Osteoblast (primary cell): ENCODE results near the gene AGL. TPM values are rescaled to one million over a fixed set of nuclear protein-coding genes. Genes with fewer than 3 reads are reported as not detected.

Experiments used
- DNase-seq: peaks from one replicate; pipeline ENCODE4 v3.0.0; 2011; ENCODE audit warnings: low spot score, mixed read lengths; ENCODE audit not compliant: insufficient read length; ENCODE audit errors: missing footprints
- H2AFZ ChIP-seq: 2 replicates; pipeline ENCODE4 v1.6.0; 2011; ENCODE audit warnings: mild to moderate bottlenecking, low read length
- H3K27ac ChIP-seq: 2 replicates; pipeline ENCODE4 v1.5.1; 2011; ENCODE audit warnings: mild to moderate bottlenecking, low read depth, low read length, moderate library complexity
- H3K27me3 ChIP-seq: 2 replicates; pipeline ENCODE4 v1.6.0; 2012; ENCODE audit warnings: mild to moderate bottlenecking, control low read depth, inconsistent platforms, low read length, moderate library complexity; ENCODE audit not compliant: insufficient read depth
- H3K36me3 ChIP-seq: 2 replicates; pipeline ENCODE4 v1.5.1; 2011; ENCODE audit warnings: mild to moderate bottlenecking, low read length, control low read depth, moderate library complexity; ENCODE audit not compliant: insufficient read depth
- H3K4me1 ChIP-seq: 2 replicates; pipeline ENCODE4 v1.5.1; 2011; ENCODE audit warnings: mild to moderate bottlenecking, low read length, control low read depth, moderate library complexity; ENCODE audit not compliant: insufficient read depth
- H3K4me2 ChIP-seq: 2 replicates; pipeline ENCODE4 v1.6.0; 2011; ENCODE audit warnings: mild to moderate bottlenecking, low read length; ENCODE audit not compliant: insufficient read depth
- H3K4me3 ChIP-seq: fragments of 200-600 bp; sonication (generic); 3 replicates; pipeline ENCODE4 v1.5.1; 2012; ENCODE audit warnings: mild to moderate bottlenecking, low read length, inconsistent platforms; ENCODE audit not compliant: insufficient read depth
- H3K79me2 ChIP-seq: 2 replicates; pipeline ENCODE4 v1.6.0; 2012; ENCODE audit warnings: mild to moderate bottlenecking, low read length, control low read depth, inconsistent platforms; ENCODE audit not compliant: insufficient read depth
- H3K9me3 ChIP-seq: 2 replicates; pipeline ENCODE4 v1.5.1; 2011; ENCODE audit warnings: low read depth, low read length, control low read depth
- H4K20me1 ChIP-seq: 2 replicates; pipeline ENCODE4 v1.6.0; 2012; ENCODE audit warnings: mild to moderate bottlenecking, low read length, control low read depth; ENCODE audit not compliant: insufficient read depth
- total RNA-seq: library from RNA; depleted of rRNA; stranded (reverse); fragments of >200 nt; gene quantifications from 2 replicates; pipeline ENCODE4 v1.2.3, GENCODE V29; 2012
- TF ChIP-seq, protein P1 (sequence below): IDR thresholded peaks from 2 replicates; pipeline ENCODE4 v1.5.1; 2011; ENCODE audit warnings: mild to moderate bottlenecking, low read depth, low read length, moderate library complexity; ENCODE audit errors: extremely low read depth

Gene AGL
- 17.7 and 18.9 TPM in 2 replicates for total RNA-seq

DNA sequence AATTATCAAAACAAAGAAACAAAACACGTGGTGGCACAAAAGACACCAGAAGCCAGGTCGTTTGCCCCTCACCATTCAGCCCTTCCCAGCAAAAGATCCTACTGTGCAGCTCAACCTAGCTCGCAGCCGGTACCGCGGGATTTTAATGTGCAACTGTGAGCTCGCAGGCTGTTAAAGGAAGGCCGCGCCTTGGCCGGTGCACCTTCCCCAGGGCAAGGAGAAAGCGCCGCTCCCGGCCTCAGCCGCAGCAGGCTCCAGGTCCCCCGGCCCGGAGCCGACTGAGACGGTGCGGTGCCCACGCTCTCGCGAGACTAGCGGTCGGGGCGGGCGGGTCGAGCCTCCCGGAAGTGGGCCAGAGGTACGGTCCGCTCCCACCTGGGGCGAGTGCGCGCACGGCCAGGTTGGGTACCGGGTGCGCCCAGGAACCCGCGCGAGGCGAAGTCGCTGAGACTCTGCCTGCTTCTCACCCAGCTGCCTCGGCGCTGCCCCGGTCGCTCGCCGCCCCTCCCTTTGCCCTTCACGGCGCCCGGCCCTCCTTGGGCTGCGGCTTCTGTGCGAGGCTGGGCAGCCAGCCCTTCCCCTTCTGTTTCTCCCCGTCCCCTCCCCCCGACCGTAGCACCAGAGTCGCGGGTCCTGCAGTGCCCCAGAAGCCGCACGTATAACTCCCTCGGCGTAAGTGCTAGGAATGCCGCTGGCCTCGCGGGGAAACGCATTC is at the start of gene AGL:
Gene AGL, plus strand, starts transcription at position 618 of the 715 bp plus-strand sequence. CDS start 682 bp downstream, outside the sequence.
- Histone ChIP-seq H3K27ac (peak within 1 kb of the TSS; percentile 67), H3K36me3 (peaks cover 4% of the 10 kb centered on the region), H3K9me3 (no peaks in the 10 kb centered on the region), H4K20me1 (no peaks in the 10 kb centered on the region), H3K79me2 (no peaks in the 10 kb centered on the region), H3K4me3 (peak within 1 kb of the TSS; percentile 91), H3K4me1 (peaks cover 8% of the 10 kb centered on the region), H3K27me3 (no peaks in the 10 kb centered on the region), H2AFZ (peak within 1 kb of the TSS; percentile 99), H3K4me2 (peak within 1 kb of the TSS; percentile 92)
- peak; percentile 96 for DNase-seq
- TF ChIP-seq, protein P1, sequence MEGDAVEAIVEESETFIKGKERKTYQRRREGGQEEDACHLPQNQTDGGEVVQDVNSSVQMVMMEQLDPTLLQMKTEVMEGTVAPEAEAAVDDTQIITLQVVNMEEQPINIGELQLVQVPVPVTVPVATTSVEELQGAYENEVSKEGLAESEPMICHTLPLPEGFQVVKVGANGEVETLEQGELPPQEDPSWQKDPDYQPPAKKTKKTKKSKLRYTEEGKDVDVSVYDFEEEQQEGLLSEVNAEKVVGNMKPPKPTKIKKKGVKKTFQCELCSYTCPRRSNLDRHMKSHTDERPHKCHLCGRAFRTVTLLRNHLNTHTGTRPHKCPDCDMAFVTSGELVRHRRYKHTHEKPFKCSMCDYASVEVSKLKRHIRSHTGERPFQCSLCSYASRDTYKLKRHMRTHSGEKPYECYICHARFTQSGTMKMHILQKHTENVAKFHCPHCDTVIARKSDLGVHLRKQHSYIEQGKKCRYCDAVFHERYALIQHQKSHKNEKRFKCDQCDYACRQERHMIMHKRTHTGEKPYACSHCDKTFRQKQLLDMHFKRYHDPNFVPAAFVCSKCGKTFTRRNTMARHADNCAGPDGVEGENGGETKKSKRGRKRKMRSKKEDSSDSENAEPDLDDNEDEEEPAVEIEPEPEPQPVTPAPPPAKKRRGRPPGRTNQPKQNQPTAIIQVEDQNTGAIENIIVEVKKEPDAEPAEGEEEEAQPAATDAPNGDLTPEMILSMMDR = no peak

DNA sequence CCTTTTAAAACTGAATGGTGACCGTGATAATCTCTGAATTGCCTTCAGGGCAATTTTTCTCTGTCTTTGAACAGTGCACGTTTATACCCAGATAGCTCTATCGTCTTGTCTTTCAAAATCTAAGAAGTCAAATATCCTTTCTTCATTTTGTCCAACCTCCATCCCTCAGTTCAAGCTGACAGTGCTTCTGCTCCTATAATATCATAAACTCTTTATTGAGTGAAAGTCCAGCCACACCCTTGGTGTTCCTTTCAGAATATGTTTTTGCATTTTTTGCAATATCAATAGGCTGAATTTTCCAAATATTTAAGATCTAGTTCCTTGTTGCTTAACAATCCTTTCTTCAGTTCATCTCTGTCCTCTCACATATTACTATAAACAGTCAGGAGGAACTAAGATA is 48.6 kb upstream of the AGL start:
- no peak overlapping the region for H3K4me3 ChIP-seq
- H2AFZ ChIP-seq = no peak overlapping the region
- TF ChIP-seq, protein P1 = no peak
- H3K36me3 ChIP-seq = no peaks in the 10 kb centered on the region
- H3K79me2 ChIP-seq = no peaks in the 10 kb centered on the region
- H3K4me2 ChIP-seq = no peak overlapping the region
- H3K27me3 ChIP-seq = peaks cover 19% of the 10 kb centered on the region
- DNase-seq = no peak
- H4K20me1 ChIP-seq = no peaks in the 10 kb centered on the region
- no peaks in the 10 kb centered on the region for H3K9me3 ChIP-seq
- H3K4me1 ChIP-seq = no peaks in the 10 kb centered on the region
- no peak overlapping the region for H3K27ac ChIP-seq

DNA sequence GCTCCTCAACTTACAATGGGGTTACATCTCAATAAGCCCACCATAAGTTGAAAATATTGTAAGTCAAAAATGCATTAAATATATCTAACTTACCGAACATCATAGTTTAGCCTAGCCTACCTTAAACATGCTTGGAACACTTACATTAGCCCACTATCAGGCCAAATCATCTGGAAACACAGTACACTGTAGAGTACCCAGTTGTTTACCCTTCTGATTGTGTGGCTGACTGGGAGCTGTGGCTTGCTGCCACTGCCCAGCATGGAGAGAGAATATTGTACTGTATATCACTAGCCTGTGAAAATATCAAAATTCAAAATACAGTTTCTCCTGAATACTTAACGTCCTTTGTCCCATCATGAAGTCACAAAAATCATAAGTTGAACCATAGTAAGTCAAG is 43.3 kb upstream of the AGL start:
- Histone ChIP-seq H3K4me2 (no peak overlapping the region), H3K79me2 (no peaks in the 10 kb centered on the region), H3K36me3 (no peaks in the 10 kb centered on the region), H3K4me3 (no peak overlapping the region), H2AFZ (no peak overlapping the region), H3K4me1 (peaks cover 8% of the 10 kb centered on the region), H3K27ac (no peak overlapping the region), H3K9me3 (no peaks in the 10 kb centered on the region), H4K20me1 (no peaks in the 10 kb centered on the region), H3K27me3 (peaks cover 19% of the 10 kb centered on the region)
- DNase-seq = no peak
- TF ChIP-seq, protein P1 = no peak

DNA sequence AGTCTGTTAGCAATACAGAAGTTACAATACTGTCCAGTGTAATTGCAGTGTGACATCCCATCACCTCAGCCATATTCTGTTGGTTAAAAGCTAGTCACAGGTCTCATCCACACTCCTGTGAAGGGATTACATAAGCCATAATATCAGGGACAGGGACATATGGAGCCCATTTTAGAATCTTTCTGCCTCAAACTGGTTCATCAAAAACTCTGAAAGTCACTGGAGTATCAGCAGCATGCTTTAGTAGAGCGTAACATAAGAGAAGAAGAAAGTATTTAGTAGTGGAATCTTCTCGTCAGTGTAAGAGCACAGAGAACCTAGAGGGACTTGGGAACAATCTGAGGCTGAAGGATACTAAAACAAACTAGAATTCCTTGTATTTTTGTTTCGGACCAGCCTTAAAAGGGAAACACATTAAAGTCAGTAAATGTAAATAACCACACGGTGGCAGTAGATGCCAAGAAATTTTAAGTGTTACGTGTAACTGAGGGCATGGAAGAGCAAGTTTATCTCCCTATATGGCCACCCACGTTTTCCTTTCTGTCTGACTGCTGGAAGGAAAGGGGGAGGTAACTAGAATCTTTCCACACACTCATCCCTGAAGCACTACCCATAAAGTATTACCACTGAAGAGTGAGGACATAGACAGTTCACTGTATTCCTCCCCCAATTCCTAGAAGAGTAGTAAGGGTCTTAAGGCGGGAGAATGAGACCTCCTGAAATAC is 41.6 kb upstream of the AGL start:
- H3K4me1 ChIP-seq = peaks cover 8% of the 10 kb centered on the region
- peak overlapping the region; percentile 54 for H3K4me3 ChIP-seq
- peak overlapping the region; percentile 9 for H3K27ac ChIP-seq
- peak overlapping the region; percentile 96 for H2AFZ ChIP-seq
- DNase-seq = peak; percentile 92
- H3K4me2 ChIP-seq = peak overlapping the region; percentile 84
- no peaks in the 10 kb centered on the region for H3K79me2 ChIP-seq
- no peaks in the 10 kb centered on the region for H4K20me1 ChIP-seq
- no peaks in the 10 kb centered on the region for H3K9me3 ChIP-seq
- H3K36me3 ChIP-seq = no peaks in the 10 kb centered on the region
- H3K27me3 ChIP-seq = peaks cover 15% of the 10 kb centered on the region
- TF ChIP-seq, protein P1 = peak; percentile 67
